Neural cell (in vitro differentiated cells): Measurements from ENCODE around the gene GIPC1.

Source experiments
- CTCF ChIP-seq: fragments of 450-650 bp; IDR thresholded peaks from 2 replicates; pipeline ENCODE4 v1.5.1; 2014; ENCODE audit warnings: antibody characterized with exemption, mild to moderate bottlenecking, moderate library complexity; ENCODE audit not compliant: poor library complexity, severe bottlenecking
- EP300 ChIP-seq: fragments of 450-650 bp; conservative IDR thresholded peaks from 2 replicates; pipeline ENCODE4 v1.6.1; 2014; ENCODE audit warnings: antibody characterized with exemption, mild to moderate bottlenecking, moderate library complexity; ENCODE audit not compliant: poor library complexity, severe bottlenecking
- EZH2 ChIP-seq: fragments of 200-600, 300-800 bp; shearing (Covaris generic), sonication (generic); IDR thresholded peaks from 2 replicates; pipeline ENCODE4 v1.6.1; 2014; ENCODE audit warnings: antibody characterized with exemption, low read length, borderline replicate concordance, mild to moderate bottlenecking; ENCODE audit not compliant: insufficient read depth, poor library complexity, severe bottlenecking
- MXI1 ChIP-seq: fragments of 450-650 bp; conservative IDR thresholded peaks from 2 replicates; pipeline ENCODE4 v1.6.1; 2014; ENCODE audit warnings: antibody characterized with exemption, mild to moderate bottlenecking; ENCODE audit not compliant: poor library complexity, severe bottlenecking
- POLR2AphosphoS5 ChIP-seq: IDR thresholded peaks from 2 replicates; pipeline ENCODE4 v1.6.1; 2012
- RAD21 ChIP-seq: fragments of 450-650 bp; conservative IDR thresholded peaks from 2 replicates; pipeline ENCODE4 v1.6.1; 2014; ENCODE audit warnings: antibody characterized with exemption, mild to moderate bottlenecking, moderate library complexity
- REST ChIP-seq: IDR thresholded peaks from 2 replicates; pipeline ENCODE4 v1.6.1; 2012; ENCODE audit warnings: borderline replicate concordance
- SMC3 ChIP-seq: fragments of 450-650 bp; conservative IDR thresholded peaks from 2 replicates; pipeline ENCODE4 v1.6.1; 2014; ENCODE audit warnings: antibody characterized with exemption, mild to moderate bottlenecking, moderate library complexity; ENCODE audit not compliant: poor library complexity
- TAF1 ChIP-seq: IDR thresholded peaks from 2 replicates; pipeline ENCODE4 v1.6.1; 2012; ENCODE audit warnings: low read depth

- TF ChIP-seq CTCF (no peak), EZH2 (no peak), TAF1 (no peak), POLR2AphosphoS5 (no peak), RAD21 (no peak), EP300 (no peak), REST (no peak), SMC3 (no peak), MXI1 (no peak)
Measured at GRCh38 chr19:14515501-14516047, 19.6 kb upstream of the GIPC1 start.
